OCI-LY3 (cell line): Measurements from ENCODE around the gene VPS45.
A peak's percentile ranks its signal among the peaks of the same experiment; 100 is the strongest.

Source experiments
- H2AFZ ChIP-seq: fragments of 200-600, 300-600 bp; shearing (Covaris generic); 2 replicates; pipeline ENCODE4 v1.6.0; 2014; ENCODE audit warnings: antibody characterized with exemption, low read depth, low read length
- H3K27ac ChIP-seq: fragments of 200-600, 300-600 bp; sonication (generic); 2 replicates; pipeline ENCODE4 v1.5.1; 2014; ENCODE audit warnings: mild to moderate bottlenecking, low read length, moderate library complexity, mixed read lengths
- H3K27me3 ChIP-seq: fragments of 200-600, 300-600 bp; sonication (generic); 2 replicates; pipeline ENCODE4 v1.6.1; 2014; ENCODE audit warnings: low read depth, low read length, mixed read lengths
- H3K36me3 ChIP-seq: fragments of 200-600, 300-600 bp; sonication (generic); replicated peaks from 2 replicates; pipeline ENCODE3; 2014; ENCODE audit warnings: low read depth, low read length, mixed read lengths
- H3K4me1 ChIP-seq: fragments of 300-600, 200-600 bp; sonication (generic); 2 replicates; pipeline ENCODE4 v1.6.1; 2014; ENCODE audit warnings: low read length, mixed read lengths
- H3K4me2 ChIP-seq: fragments of 200-600, 300-600 bp; sonication (generic); 2 replicates; pipeline ENCODE4 v1.6.1; 2014; ENCODE audit warnings: low read length, mixed read lengths
- H3K4me3 ChIP-seq: fragments of 300-600, 200-600 bp; sonication (generic); 2 replicates; pipeline ENCODE4 v1.5.1; 2014; ENCODE audit warnings: antibody characterized with exemption, mild to moderate bottlenecking, low read length, moderate library complexity
- H3K79me2 ChIP-seq: fragments of 300-600, 200-600 bp; shearing (Covaris generic); 2 replicates; pipeline ENCODE4 v1.6.1; 2014; ENCODE audit warnings: mild to moderate bottlenecking, low read length, mixed read lengths
- H3K9ac ChIP-seq: fragments of 300-600, 200-600 bp; shearing (Covaris generic); 2 replicates; pipeline ENCODE4 v1.6.0; 2014; ENCODE audit warnings: mild to moderate bottlenecking, low read length, moderate library complexity
- H3K9me3 ChIP-seq: fragments of 200-600, 300-600 bp; shearing (Covaris generic); 2 replicates; pipeline ENCODE4 v1.6.1; 2014; ENCODE audit warnings: low read length, mixed read lengths; ENCODE audit not compliant: insufficient read depth
- H4K20me1 ChIP-seq: fragments of 200-600, 300-600 bp; sonication (generic); 2 replicates; pipeline ENCODE4 v1.6.1; 2016; ENCODE audit warnings: low read length, mixed read lengths; ENCODE audit not compliant: insufficient read depth
- EZH2phosphoT487 ChIP-seq: fragments of 200-600 bp; shearing (Covaris generic); IDR thresholded peaks from 2 replicates; pipeline ENCODE4 v1.6.1; 2018; ENCODE audit warnings: antibody characterized with exemption, mixed run types, low read depth
- TF ChIP-seq, protein P1 (sequence below): fragments of 200-600, 300-600 bp; sonication (generic); IDR thresholded peaks from 2 replicates; pipeline ENCODE4 v1.5.1; 2014; ENCODE audit warnings: antibody characterized with exemption, low read length, low read depth

The VPS45 gene

GRCh38 chr1:150093805-150094204, 26.2 kb downstream of the VPS45 start:
- Histone ChIP-seq H3K36me3 (peaks cover 12% of the 10 kb centered on the region), H3K4me2 (no peak overlapping the region), H3K4me3 (no peak overlapping the region), H3K9ac (no peak overlapping the region), H3K79me2 (no peaks in the 10 kb centered on the region), H2AFZ (no peak overlapping the region), H3K27ac (no peak overlapping the region), H3K4me1 (peaks cover 20% of the 10 kb centered on the region), H3K27me3 (no peaks in the 10 kb centered on the region), H3K9me3 (no peaks in the 10 kb centered on the region), H4K20me1 (no peaks in the 10 kb centered on the region)
- TF ChIP-seq EZH2phosphoT487: no peak
- TF ChIP-seq, protein P1, sequence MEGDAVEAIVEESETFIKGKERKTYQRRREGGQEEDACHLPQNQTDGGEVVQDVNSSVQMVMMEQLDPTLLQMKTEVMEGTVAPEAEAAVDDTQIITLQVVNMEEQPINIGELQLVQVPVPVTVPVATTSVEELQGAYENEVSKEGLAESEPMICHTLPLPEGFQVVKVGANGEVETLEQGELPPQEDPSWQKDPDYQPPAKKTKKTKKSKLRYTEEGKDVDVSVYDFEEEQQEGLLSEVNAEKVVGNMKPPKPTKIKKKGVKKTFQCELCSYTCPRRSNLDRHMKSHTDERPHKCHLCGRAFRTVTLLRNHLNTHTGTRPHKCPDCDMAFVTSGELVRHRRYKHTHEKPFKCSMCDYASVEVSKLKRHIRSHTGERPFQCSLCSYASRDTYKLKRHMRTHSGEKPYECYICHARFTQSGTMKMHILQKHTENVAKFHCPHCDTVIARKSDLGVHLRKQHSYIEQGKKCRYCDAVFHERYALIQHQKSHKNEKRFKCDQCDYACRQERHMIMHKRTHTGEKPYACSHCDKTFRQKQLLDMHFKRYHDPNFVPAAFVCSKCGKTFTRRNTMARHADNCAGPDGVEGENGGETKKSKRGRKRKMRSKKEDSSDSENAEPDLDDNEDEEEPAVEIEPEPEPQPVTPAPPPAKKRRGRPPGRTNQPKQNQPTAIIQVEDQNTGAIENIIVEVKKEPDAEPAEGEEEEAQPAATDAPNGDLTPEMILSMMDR: no peak

GRCh38 chr1:150094734-150095265, 27.2 kb downstream of the VPS45 start:
- Histone ChIP-seq H3K4me3 (no peak overlapping the region), H3K9me3 (no peaks in the 10 kb centered on the region), H3K27ac (no peak overlapping the region), H4K20me1 (no peaks in the 10 kb centered on the region), H3K79me2 (no peaks in the 10 kb centered on the region), H3K27me3 (no peaks in the 10 kb centered on the region), H3K9ac (no peak overlapping the region), H3K4me1 (peaks cover 12% of the 10 kb centered on the region), H2AFZ (no peak overlapping the region), H3K4me2 (no peak overlapping the region), H3K36me3 (peaks cover 12% of the 10 kb centered on the region)
- TF ChIP-seq EZH2phosphoT487: no peak
- TF ChIP-seq, protein P1: no peak

- peaks cover 12% of the 10 kb centered on the region for H3K4me1 ChIP-seq
- no peaks in the 10 kb centered on the region for H3K27me3 ChIP-seq
- no peak overlapping the region for H3K9ac ChIP-seq
- no peaks in the 10 kb centered on the region for H3K79me2 ChIP-seq
- H3K4me3 ChIP-seq: no peak overlapping the region
- H2AFZ ChIP-seq: no peak overlapping the region
- H3K27ac ChIP-seq: no peak overlapping the region
- TF ChIP-seq, protein P1: no peak
- TF ChIP-seq EZH2phosphoT487: no peak
- no peak overlapping the region for H3K4me2 ChIP-seq
- H4K20me1 ChIP-seq: no peaks in the 10 kb centered on the region
- no peaks in the 10 kb centered on the region for H3K36me3 ChIP-seq
- no peaks in the 10 kb centered on the region for H3K9me3 ChIP-seq
Observed at GRCh38 chr1:150102986-150103385, 35.4 kb downstream of the VPS45 start.

DNA sequence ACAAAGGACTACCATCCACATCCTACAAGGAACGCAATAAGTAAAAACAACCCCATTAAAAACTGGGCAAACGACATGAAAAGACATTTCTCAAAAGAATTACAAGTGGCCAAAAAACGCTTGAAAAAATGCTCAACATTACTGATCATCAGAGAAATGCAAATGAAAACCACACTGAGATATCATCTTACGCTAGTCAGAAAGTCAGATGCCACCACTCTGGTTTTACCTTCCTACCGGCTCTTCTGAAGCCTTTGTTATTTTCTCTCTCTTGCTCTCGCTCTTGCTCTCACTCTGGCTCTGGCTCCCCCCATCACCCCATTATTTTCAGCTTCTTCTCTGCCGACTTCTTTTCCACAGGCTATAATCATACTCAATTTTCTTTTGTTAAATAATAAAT, 38.8 kb downstream of the VPS45 start:
- Histone ChIP-seq H3K79me2 (no peaks in the 10 kb centered on the region), H3K27ac (no peak overlapping the region), H3K27me3 (no peaks in the 10 kb centered on the region), H2AFZ (no peak overlapping the region), H3K4me2 (peak overlapping the region; percentile 31), H3K9ac (no peak overlapping the region), H3K4me3 (no peak overlapping the region), H3K36me3 (no peaks in the 10 kb centered on the region), H4K20me1 (no peaks in the 10 kb centered on the region), H3K4me1 (peaks cover 12% of the 10 kb centered on the region), H3K9me3 (no peaks in the 10 kb centered on the region)
- TF ChIP-seq, protein P1: no peak
- no peak for TF ChIP-seq EZH2phosphoT487
